ENCODE data around the gene OR2G6.
"Not testable (repeated sequence)": the region's sequence is repeated elsewhere in the genome, so short reads cannot be mapped to it uniquely, and the experiment has no call there.

OR2G6 gene

GRCh38 chr1:248507773-248508172, at the start of gene OR2G6:
Gene OR2G6, plus strand, starts transcription at chr1:248508073. Its CDS starts 13,574 bp downstream, at chr1:248521647.
- DNase-seq (ENCODE audit: low spot score): not testable (repeated sequence)

DNA sequence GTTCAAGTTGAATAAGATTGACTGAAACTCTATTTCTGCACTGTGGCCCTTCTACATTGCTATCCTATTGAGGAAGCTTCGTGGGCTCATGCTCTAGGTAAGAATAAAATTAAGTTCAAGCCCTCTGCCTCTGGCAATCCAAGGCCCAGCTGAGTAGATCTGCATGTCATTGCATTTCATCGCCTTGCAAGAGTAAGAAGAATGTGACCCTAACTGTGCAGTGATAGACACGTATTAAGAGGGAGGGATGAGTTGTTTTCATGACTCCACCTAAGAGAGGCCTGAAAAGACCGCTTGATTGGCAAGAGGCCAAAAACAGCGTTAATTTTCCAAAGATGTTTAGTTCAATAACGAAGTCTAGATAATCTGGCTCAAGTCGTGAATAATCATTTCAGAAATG, 48.8 kb upstream of the OR2G6 start:
- not testable (repeated sequence) for DNase-seq (ENCODE audit: low spot score)

GRCh38 chr1:248471154-248471553, 36.7 kb upstream of the OR2G6 start:
- DNase-seq (ENCODE audit: low spot score): no peak

- not testable (repeated sequence) for DNase-seq (ENCODE audit: low spot score)
Measured at GRCh38 chr1:248472111-248472510, 35.8 kb upstream of the OR2G6 start.

GRCh38 chr1:248473051-248473450, 34.8 kb upstream of the OR2G6 start, which contains the start of gene OR2T3:
Gene OR2T3, plus strand, starts transcription at chr1:248473351. Its CDS starts 0 bp downstream, at chr1:248473351.
- DNase-seq (ENCODE audit: low spot score): not testable (repeated sequence)

GRCh38 chr1:248475660-248476059, 32.2 kb upstream of the OR2G6 start:
- not testable (repeated sequence) for DNase-seq (ENCODE audit: low spot score)

- DNase-seq (ENCODE audit: low spot score): not testable (repeated sequence)
Measured at GRCh38 chr1:248481686-248482579, 25.9 kb upstream of the OR2G6 start.

DNA sequence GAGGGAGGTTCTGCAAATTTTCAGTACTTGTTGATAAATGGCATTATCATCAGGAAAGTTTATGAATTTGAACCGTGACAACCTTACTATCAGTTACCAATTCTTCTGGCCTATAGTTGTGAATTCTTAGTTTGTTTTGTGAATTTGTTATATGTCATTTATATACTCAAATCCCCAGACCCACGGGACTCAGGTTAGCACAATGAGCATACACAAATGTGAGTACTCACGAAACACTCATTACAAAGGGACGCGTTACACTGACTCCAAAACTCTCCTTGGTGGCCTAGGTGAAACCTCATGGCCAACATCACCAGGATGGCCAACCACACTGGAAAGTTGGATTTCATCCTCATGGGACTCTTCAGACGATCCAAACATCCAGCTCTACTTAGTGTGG, 19.6 kb upstream of the OR2G6 start, which contains the start of gene OR2T5:
Gene OR2T5, plus strand, starts transcription at position 301 of the 400 bp plus-strand sequence. Its CDS starts 0 bp downstream, at position 301.
- DNase-seq (ENCODE audit: low spot score): not testable (repeated sequence)

DNA sequence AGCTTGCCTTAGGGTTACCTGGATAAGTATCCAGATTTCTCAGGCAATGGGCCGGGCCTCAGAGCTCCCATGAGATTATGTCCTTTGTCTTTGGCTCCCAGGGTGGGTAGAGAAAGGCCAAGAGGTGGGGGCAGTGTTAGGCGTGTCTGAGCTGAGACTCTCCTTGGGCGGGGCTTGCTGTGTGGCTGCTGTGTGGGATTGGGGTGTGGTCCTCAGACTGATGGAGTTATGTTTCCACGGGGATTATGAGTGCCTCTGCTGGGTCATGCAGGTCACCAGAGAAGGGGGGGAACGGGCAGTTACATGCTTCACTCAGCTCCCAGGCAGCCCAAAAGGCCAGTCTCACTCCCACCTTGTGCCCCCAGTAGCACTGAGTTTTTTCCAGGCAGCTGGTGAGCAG, 11.2 kb upstream of the OR2G6 start:
- DNase-seq (ENCODE audit: low spot score): not testable (repeated sequence)

DNA sequence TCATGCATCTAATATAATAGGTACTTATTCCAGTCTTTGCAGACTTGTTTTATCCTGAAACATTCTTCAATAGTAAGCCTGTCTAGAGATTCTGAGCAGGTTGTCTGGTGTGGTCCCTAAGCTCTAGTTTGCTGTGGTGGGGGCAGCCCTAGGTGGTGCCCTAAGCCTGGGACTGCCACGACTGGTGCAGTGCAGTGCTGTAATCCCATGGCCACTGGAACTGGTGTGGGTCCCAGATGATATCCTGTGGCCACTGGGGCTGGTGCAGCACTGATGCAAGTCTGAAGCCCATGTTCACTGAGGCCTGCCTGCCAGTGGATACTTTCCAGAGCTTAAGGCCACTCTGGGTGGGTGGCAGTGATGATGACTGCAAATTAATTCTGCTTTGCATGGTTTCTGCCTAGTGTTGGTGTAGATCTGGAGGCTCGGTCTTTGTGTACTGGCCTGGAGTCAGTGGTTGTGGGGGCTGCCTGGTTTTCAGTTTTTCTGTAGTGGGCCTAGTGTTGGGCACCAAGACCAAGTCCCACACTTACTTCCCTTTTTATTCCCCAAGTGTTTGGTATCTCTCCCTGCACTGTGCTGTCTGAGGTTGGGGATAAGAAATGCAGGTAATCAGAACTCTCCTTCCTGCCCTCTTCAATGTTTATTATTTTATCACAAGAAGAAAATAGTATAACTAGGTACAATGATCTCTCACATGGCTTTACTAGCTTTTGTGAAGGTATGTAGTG, 7.4 kb upstream of the OR2G6 start:
- DNase-seq (ENCODE audit: low spot score): not testable (repeated sequence)

- not testable (repeated sequence) for DNase-seq (ENCODE audit: low spot score)
Measured at GRCh38 chr1:248510217-248510616, 2.3 kb downstream of the OR2G6 start.

GRCh38 chr1:248521856-248522255, 14.0 kb downstream of the OR2G6 start:
- no peak for DNase-seq (ENCODE audit: low spot score)

GRCh38 chr1:248537449-248537848, 29.6 kb downstream of the OR2G6 start:
- DNase-seq (ENCODE audit: low spot score): not testable (repeated sequence)

GRCh38 chr1:248547383-248547782, 39.5 kb downstream of the OR2G6 start:
- not testable (repeated sequence) for DNase-seq (ENCODE audit: low spot score)

DNA sequence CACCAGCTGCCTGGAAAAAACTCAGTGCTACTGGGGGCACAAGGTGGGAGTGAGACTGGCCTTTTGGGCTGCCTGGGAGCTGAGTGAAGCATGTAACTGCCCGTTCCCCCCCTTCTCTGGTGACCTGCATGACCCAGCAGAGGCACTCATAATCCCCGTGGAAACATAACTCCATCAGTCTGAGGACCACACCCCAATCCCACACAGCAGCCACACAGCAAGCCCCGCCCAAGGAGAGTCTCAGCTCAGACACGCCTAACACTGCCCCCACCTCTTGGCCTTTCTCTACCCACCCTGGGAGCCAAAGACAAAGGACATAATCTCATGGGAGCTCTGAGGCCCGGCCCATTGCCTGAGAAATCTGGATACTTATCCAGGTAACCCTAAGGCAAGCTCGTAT, 43.2 kb downstream of the OR2G6 start:
- DNase-seq (ENCODE audit: low spot score): not testable (repeated sequence)

- not testable (repeated sequence) for DNase-seq (ENCODE audit: low spot score)
Measured at GRCh38 chr1:248562672-248563071, 54.8 kb downstream of the OR2G6 start, which contains the start of gene OR2T29. Gene OR2T29, minus strand, starts transcription at chr1:248562772. Its CDS starts 3,281 bp downstream, at chr1:248559491.

GRCh38 chr1:248565530-248566373, 57.9 kb downstream of the OR2G6 start:
- not testable (repeated sequence) for DNase-seq (ENCODE audit: low spot score)

- DNase-seq (ENCODE audit: low spot score): not testable (repeated sequence)
Measured at GRCh38 chr1:248569049-248569448, 61.2 kb downstream of the OR2G6 start.

DNA sequence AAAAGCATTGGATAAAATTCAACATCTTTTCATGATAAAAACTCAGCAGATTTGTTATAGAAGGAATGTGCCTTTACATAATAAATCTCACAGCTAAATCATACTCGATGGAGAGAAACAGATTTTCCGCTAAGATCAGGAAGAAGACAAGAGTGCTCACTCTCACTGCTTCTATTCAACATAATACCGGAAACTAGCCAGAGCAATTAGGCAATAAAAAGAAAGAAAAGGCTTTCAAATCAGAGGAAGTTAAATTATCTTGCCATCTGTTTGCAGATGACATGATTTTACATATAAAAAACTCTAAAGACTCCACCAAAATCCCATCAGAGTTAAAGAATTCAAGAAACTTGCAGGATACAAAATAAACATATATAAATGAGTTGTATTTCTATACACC, 62.9 kb downstream of the OR2G6 start:
- DNase-seq (ENCODE audit: low spot score): not testable (repeated sequence)

DNA sequence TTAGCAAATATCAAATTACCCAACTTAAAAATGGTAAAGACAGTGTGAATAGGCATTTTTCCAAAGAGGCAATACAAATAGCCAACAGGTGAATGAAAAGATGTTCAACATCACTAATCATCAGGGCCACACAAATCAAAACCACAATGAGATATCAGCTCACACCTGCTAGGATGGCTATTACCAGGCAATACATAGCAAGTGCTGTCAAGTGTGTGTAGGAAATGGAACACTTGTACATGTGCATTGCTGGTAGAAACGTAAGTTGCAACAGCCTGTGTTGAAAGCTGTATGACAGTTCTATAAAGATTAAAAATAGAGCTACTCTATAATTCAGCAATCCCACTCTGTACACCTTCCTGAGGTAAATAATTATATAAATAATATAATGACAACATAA, 64.2 kb downstream of the OR2G6 start:
- DNase-seq (ENCODE audit: low spot score): not testable (repeated sequence)

GRCh38 chr1:248573856-248574255, 66.0 kb downstream of the OR2G6 start:
- DNase-seq (ENCODE audit: low spot score): not testable (repeated sequence)

Data from Ammon's horn (tissue), 1 donor.